ENCODE measurements around the gene PRG3. TPM values are rescaled to one million over a fixed set of nuclear protein-coding genes. Genes with fewer than 3 reads are reported as not detected.

PRG3 gene
- total and polyA plus RNA-seq, 2 of the 13 experiments (the other 11 are each of a cell fraction or from before 2014, with no cell fraction given), result not detected

GRCh38 chr11:57335343-57336110 lies 45.4 kb downstream of the PRG3 start, which contains the start of gene SSRP1 (continued):
- TF ChIP-seq SAFB2 (CRISPR knock-in tag; IDR thresholded peaks at IDR 0.05; ENCODE audit: borderline replicate concordance, low read depth) (0 out of 2 replicates have a peak, but pooled peaks have one; percentile 45), ZGPAT (CRISPR knock-in tag; IDR thresholded peaks at IDR 0.05) (peak; percentile 35; the same call in 1 of the 2 replicates), ZNF597 (CRISPR knock-in tag; IDR thresholded peaks at IDR 0.05) (no peak), ZFP1 (CRISPR knock-in tag; IDR thresholded peaks at IDR 0.05) (no peak), RERE (CRISPR knock-in tag; IDR thresholded peaks at IDR 0.05; ENCODE audit: low read depth) (no peak), REXO4 (CRISPR knock-in tag; IDR thresholded peaks at IDR 0.05; ENCODE audit: borderline replicate concordance) (no peak), KDM5A (IDR thresholded peaks at IDR 0.05; ENCODE audit: borderline replicate concordance, low read length) (no peak), CBX2 (IDR thresholded peaks at IDR 0.05; ENCODE audit: low read depth, low read length) (no peak), CBX2 (CRISPR knock-in tag; IDR thresholded peaks at IDR 0.05; ENCODE audit: low read depth) (no peak), PBX2 (CRISPR knock-in tag; IDR thresholded peaks at IDR 0.05) (no peak), KDM4B (CRISPR knock-in tag; IDR thresholded peaks at IDR 0.05) (no peak), NONO (IDR thresholded peaks at IDR 0.05) (no peak), NONO (CRISPR knock-in tag; conservative IDR thresholded peaks at IDR 0.05) (peak; percentile 88), ZNF496 (CRISPR knock-in tag; IDR thresholded peaks at IDR 0.05; ENCODE audit: insufficient replicate concordance) (no peak), ZNF546 (CRISPR knock-in tag; conservative IDR thresholded peaks at IDR 0.05) (no peak), ZMYM4 (CRISPR knock-in tag; IDR thresholded peaks at IDR 0.05) (peak; percentile 69; the same call in 1 of the 2 replicates), U2AF2 (IDR thresholded peaks at IDR 0.05; ENCODE audit: low read depth, low read length) (no peak), POLR2AphosphoS2 (IDR thresholded peaks at IDR 0.05; ENCODE audit: low read depth, low read length) (no peak), ZNF20 (CRISPR knock-in tag; IDR thresholded peaks at IDR 0.05) (no peak), MXD4 (CRISPR knock-in tag; IDR thresholded peaks at IDR 0.05) (no peak), AGO2 (optimal IDR thresholded peaks at IDR 0.05; ENCODE audit: low read depth, low read length) (peak; percentile 32)

All from HepG2 (cell line).